Endodermal cell (in vitro differentiated cells): ENCODE data around the gene DYRK1A. TPM values are rescaled to one million over a fixed set of nuclear protein-coding genes. Genes with fewer than 3 reads are reported as not detected.
"Not testable (repeated sequence)": the region's sequence is repeated elsewhere in the genome, so short reads cannot be mapped to it uniquely, and the experiment has no call there.

ENCODE experiments used
- DNase-seq: peaks from one replicate; pipeline ENCODE4 v3.0.0-alpha.2; 2017
- H3K27ac ChIP-seq: 2 replicates; pipeline ENCODE4 v1.5.1; 2013; ENCODE audit warnings: mild to moderate bottlenecking, low read depth, low read length, moderate library complexity
- H3K27me3 ChIP-seq: 2 replicates; pipeline ENCODE4 v1.6.1; 2013; ENCODE audit warnings: mild to moderate bottlenecking, low read length, moderate library complexity; ENCODE audit not compliant: insufficient read depth, control insufficient read depth, poor library complexity, severe bottlenecking
- H3K36me3 ChIP-seq: 2 replicates; pipeline ENCODE4 v1.7.0; 2013; ENCODE audit warnings: mild to moderate bottlenecking, low read length, moderate library complexity; ENCODE audit not compliant: control insufficient read depth, insufficient read depth
- H3K4me1 ChIP-seq: one replicate; pipeline ENCODE4 v1.7.0; 2013; ENCODE audit warnings: low read length; ENCODE audit not compliant: control insufficient read depth, insufficient read depth
- H3K4me3 ChIP-seq: 2 replicates; pipeline ENCODE4 v1.5.1; 2013; ENCODE audit warnings: mild to moderate bottlenecking, low read length, moderate library complexity
- H3K9ac ChIP-seq: 2 replicates; pipeline ENCODE4 v1.6.1; 2013; ENCODE audit warnings: mild to moderate bottlenecking, low read length, moderate library complexity; ENCODE audit not compliant: poor library complexity, severe bottlenecking; ENCODE audit errors: extremely low read depth
- H3K9me3 ChIP-seq: 2 replicates; pipeline ENCODE4 v1.6.1; 2013; ENCODE audit warnings: mild to moderate bottlenecking, low read length, moderate library complexity; ENCODE audit not compliant: control insufficient read depth
- H3K27ac Mint-ChIP-seq: 2 replicates; pipeline ENCODE4 v1.8.0; 2020; ENCODE audit warnings: mixed read lengths
- H3K27me3 Mint-ChIP-seq: 2 replicates; pipeline ENCODE4 v1.8.0; 2021; ENCODE audit warnings: mild to moderate bottlenecking, mixed read lengths; ENCODE audit not compliant: insufficient read depth
- H3K36me3 Mint-ChIP-seq: 2 replicates; pipeline ENCODE4 v1.8.0; 2020; ENCODE audit warnings: low read depth, mixed read lengths
- H3K4me1 Mint-ChIP-seq: 2 replicates; pipeline ENCODE4 v1.8.0; 2020; ENCODE audit warnings: mixed read lengths
- H3K4me3 Mint-ChIP-seq: 2 replicates; pipeline ENCODE4 v1.8.0; 2020; ENCODE audit warnings: mild to moderate bottlenecking, moderate library complexity, mixed read lengths
- H3K9me3 Mint-ChIP-seq: 2 replicates; pipeline ENCODE4 v1.8.0; 2020; ENCODE audit warnings: mild to moderate bottlenecking, mixed read lengths
- CTCF ChIP-seq: fragments of 200-600 bp; sonication (generic); conservative IDR thresholded peaks from 2 replicates; pipeline ENCODE4 v1.5.0; 2021; ENCODE audit warnings: antibody characterized with exemption, mild to moderate bottlenecking
- WGBS, 2 experiments: methylation state at CpG; one replicate each; pipeline versions ENCODE4 v1.1.5 to v1.1.7; 2013; ENCODE audit warnings: missing lambda C conversion rate in 2 of 2, mixed read lengths in 1 of 2; ENCODE audit not compliant: insufficient coverage in 1 of 2, insufficient read length in 1 of 2; 5-methylcytosine and 5-hydroxymethylcytosine counted together
- total RNA-seq, 2 donors: library from RNA; stranded (reverse); fragmentation: NEBNext Ultra II Directional in 1 of 2; extraction: Animal tissue kit (Norgen Biotek cat#: 25700) in 1 of 2; gene quantifications; 2 replicates in 1 of 2; 3 replicates in 1 of 2; pipeline ENCODE4 v1.2.1, GENCODE V29; 2021

The DYRK1A gene
- total RNA-seq, 2 donors from 2014 or later = 73.9 to 75.2 TPM

GRCh38 chr21:37538971-37539590 lies 172.5 kb downstream of the DYRK1A start:
- Histone ChIP-seq H3K27ac (no peak overlapping the region), H3K9ac (no peak overlapping the region), H3K9me3 (peaks cover 38% of the 10 kb centered on the region), H3K27me3 (no peaks in the 10 kb centered on the region), H3K4me3 (no peak overlapping the region), H3K36me3 (no peaks in the 10 kb centered on the region), H3K4me1 (no peaks in the 10 kb centered on the region)
- no peak for DNase-seq
- Mint-ChIP-seq H3K4me1 (peaks cover 4% of the 10 kb centered on the region), H3K9me3 (peaks cover 16% of the 10 kb centered on the region), H3K4me3 (no peak overlapping the region), H3K27ac (no peak overlapping the region), H3K36me3 (peaks cover 8% of the 10 kb centered on the region), H3K27me3 (no peaks in the 10 kb centered on the region)
- TF ChIP-seq CTCF = no peak
- WGBS, 2 experiments = 93 to 96% methylated on average over 2 to 5 of the region's 5 CpGs

- 100% methylated on average over 1 of the region's 2 CpGs; no CpG with 5 or more reads in 1 of the 2 experiments for WGBS, 2 experiments
Measured at GRCh38 chr21:37541128-37541527, 174.6 kb downstream of the DYRK1A start.

GRCh38 chr21:37542512-37542911 lies 175.9 kb downstream of the DYRK1A start:
- Mint-ChIP-seq H3K27me3 (no peaks in the 10 kb centered on the region), H3K9me3 (peaks cover 3% of the 10 kb centered on the region), H3K4me3 (no peak overlapping the region), H3K36me3 (no peaks in the 10 kb centered on the region), H3K4me1 (peaks cover 6% of the 10 kb centered on the region), H3K27ac (no peak overlapping the region)
- Histone ChIP-seq H3K9me3 (peaks cover 11% of the 10 kb centered on the region), H3K36me3 (no peaks in the 10 kb centered on the region), H3K4me3 (no peak overlapping the region), H3K9ac (no peak overlapping the region), H3K4me1 (no peaks in the 10 kb centered on the region), H3K27me3 (no peaks in the 10 kb centered on the region), H3K27ac (no peak overlapping the region)
- WGBS, 2 experiments = 71 to 100% methylated on average over 1 of the region's 1 CpG
- no peak for DNase-seq
- no peak for TF ChIP-seq CTCF

More at GRCh38 chr21:37541128-37541527, 174.6 kb downstream of the DYRK1A start:
- not testable (repeated sequence) for H3K4me1 Mint-ChIP-seq, H3K4me1 ChIP-seq, DNase-seq, H3K9ac ChIP-seq, H3K27ac ChIP-seq, H3K36me3 ChIP-seq, H3K27ac Mint-ChIP-seq, H3K27me3 ChIP-seq, H3K36me3 Mint-ChIP-seq, H3K4me3 Mint-ChIP-seq, H3K27me3 Mint-ChIP-seq, H3K4me3 ChIP-seq
- peaks cover 13% of the 10 kb centered on the region for H3K9me3 Mint-ChIP-seq
- peaks cover 24% of the 10 kb centered on the region for H3K9me3 ChIP-seq
